Esophagus muscularis mucosa (tissue), 4 donors: Measurements from ENCODE around the gene PMCH. TPM values are rescaled to one million over a fixed set of nuclear protein-coding genes. Genes with fewer than 3 reads are reported as not detected.
"Not testable (repeated sequence)": the region's sequence is repeated elsewhere in the genome, so short reads cannot be mapped to it uniquely, and the experiment has no call there.

Experiments used
- DNase-seq: peaks from one replicate; pipeline ENCODE4 v3.0.0-alpha.2; 2017; ENCODE audit errors: extremely low spot score
- H3K27ac ChIP-seq, 4 donors: fragments of 200-600 bp; sonication (generic); replicated peaks in 1 of 4; 1 replicate in 3 of 4; 2 replicates in 1 of 4; pipeline ENCODE4 v1.5.1; 2016 to 2019; ENCODE audit warnings: mild to moderate bottlenecking in 1 of 4
- H3K27me3 ChIP-seq, 4 donors: fragments of 200-600 bp; sonication (generic); one replicate each; pipeline versions ENCODE4 v1.5.1 to v1.6.0; 2016 to 2019
- H3K36me3 ChIP-seq, 4 donors: fragments of 200-600 bp; sonication (generic); one replicate each; pipeline ENCODE4 v1.5.1; 2016 to 2019
- H3K4me1 ChIP-seq, 4 donors: fragments of 200-600 bp; sonication (generic); one replicate each; pipeline ENCODE4 v1.5.1; 2016 to 2019
- H3K4me3 ChIP-seq, 4 donors: fragments of 200-600 bp; sonication (generic); 1 replicate in 2 of 4; 2 replicates in 2 of 4; pipeline ENCODE4 v1.5.1; 2016 to 2019; ENCODE audit warnings: mild to moderate bottlenecking in 4 of 4, moderate library complexity in 1 of 4
- H3K9me3 ChIP-seq, 4 donors: fragments of 200-600 bp; sonication (generic); 1 replicate in 3 of 4; 2 replicates in 1 of 4; pipeline ENCODE4 v1.5.1; 2016 to 2019
- EP300 ChIP-seq: sonication (generic); formaldehyde crosslinking; IDR thresholded peaks from one replicate; pipeline ENCODE4 v1.6.1; 2017; ENCODE audit warnings: antibody characterized with exemption
- POLR2A ChIP-seq: fragments of 450-650 bp; IDR thresholded peaks from one replicate; pipeline ENCODE4 v1.6.1; 2017; ENCODE audit warnings: antibody characterized with exemption, moderate library complexity, mild to moderate bottlenecking, low read depth
- POLR2AphosphoS5 ChIP-seq, 2 donors: sonication (generic); formaldehyde crosslinking; IDR thresholded peaks; one replicate each; pipeline ENCODE4 v1.6.1; 2017; ENCODE audit warnings: antibody characterized with exemption in 2 of 2
- WGBS: methylation state at CpG from one replicate; pipeline ENCODE4 v1.1.5; 2018; 5-methylcytosine and 5-hydroxymethylcytosine counted together
- intact Hi-C: fragments of 100-400 bp; cut with DNase I; formaldehyde crosslinking; loops from one replicate; pipeline ENCODE4 v1.15.1; 2023
- total RNA-seq, 4 donors: library from RNA; depleted of rRNA; stranded (reverse); fragments of >200 nt; gene quantifications; one replicate each; pipeline versions ENCODE4 v1.1.0 to v1.2.1, GENCODE V29; 2016
- TF ChIP-seq, protein P1 (sequence below), 3 experiments: fragments of 200-600 bp in 2 of 3; fragments of 450-650 bp in 1 of 3; sonication (generic) in 2 of 3; IDR thresholded peaks; one replicate each; pipeline ENCODE4 v1.5.1; 2017 to 2019; ENCODE audit warnings: antibody characterized with exemption in 3 of 3, mild to moderate bottlenecking in 2 of 3, moderate library complexity in 1 of 3

The PMCH gene
- total RNA-seq, 4 donors from 2014 or later = not detected

DNA sequence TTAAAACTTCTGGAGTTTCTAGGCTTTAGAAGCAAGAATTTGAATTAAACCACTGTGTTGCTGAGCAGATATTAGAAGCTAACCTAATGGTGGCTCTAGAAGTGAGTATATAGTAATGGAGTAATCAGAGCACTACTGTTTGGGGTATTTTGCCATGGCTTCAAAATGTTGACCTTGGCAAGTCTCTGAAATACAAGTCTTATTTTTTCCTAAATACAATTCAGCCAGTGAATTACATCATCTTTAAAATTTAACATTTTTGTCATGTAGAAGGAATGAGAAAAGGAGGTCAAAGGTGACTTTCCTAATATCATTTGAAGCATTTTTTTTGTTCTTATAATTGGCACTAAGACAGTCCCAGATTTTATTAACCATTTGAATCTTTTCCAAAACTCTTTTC is 25.2 kb downstream of the PMCH start:
- no peak for DNase-seq
- no peaks in the 10 kb centered on the region for H3K9me3 ChIP-seq
- no peaks in the 10 kb centered on the region for H3K27me3 ChIP-seq
- no peak overlapping the region for H3K4me3 ChIP-seq
- no peak overlapping the region for H3K27ac ChIP-seq
- H3K36me3 ChIP-seq = no peaks in the 10 kb centered on the region
- no peak for TF ChIP-seq POLR2AphosphoS5 (IDR thresholded peaks at IDR 0.05)
- H3K4me1 ChIP-seq = no peaks in the 10 kb centered on the region
- intact Hi-C loops = no loop called here

DNA sequence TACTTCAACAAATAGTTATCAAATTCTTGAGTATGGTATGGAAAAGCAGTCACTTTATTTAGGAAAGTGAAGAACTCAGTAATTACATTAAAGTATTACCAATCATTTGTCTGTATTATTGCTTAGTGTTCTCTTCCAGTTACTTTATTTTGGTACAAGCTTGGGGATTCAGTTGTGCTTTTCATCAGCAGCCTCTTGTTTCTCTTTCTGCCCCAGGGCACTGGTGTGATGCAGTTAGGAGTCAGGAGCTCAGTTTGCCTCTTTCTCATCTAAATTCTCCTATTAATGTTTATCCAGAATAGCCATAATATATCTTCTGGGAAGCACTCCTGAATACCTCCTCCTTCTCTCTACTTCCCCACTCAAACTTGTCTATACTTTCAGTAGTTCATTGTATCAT is 25.7 kb downstream of the PMCH start:
- intact Hi-C loops = no loop called here
- DNase-seq = no peak
- H3K4me1 ChIP-seq = no peaks in the 10 kb centered on the region
- no peaks in the 10 kb centered on the region for H3K36me3 ChIP-seq
- TF ChIP-seq POLR2AphosphoS5 (IDR thresholded peaks at IDR 0.05) = no peak
- TF ChIP-seq EP300 = no peak
- TF ChIP-seq, protein P1, sequence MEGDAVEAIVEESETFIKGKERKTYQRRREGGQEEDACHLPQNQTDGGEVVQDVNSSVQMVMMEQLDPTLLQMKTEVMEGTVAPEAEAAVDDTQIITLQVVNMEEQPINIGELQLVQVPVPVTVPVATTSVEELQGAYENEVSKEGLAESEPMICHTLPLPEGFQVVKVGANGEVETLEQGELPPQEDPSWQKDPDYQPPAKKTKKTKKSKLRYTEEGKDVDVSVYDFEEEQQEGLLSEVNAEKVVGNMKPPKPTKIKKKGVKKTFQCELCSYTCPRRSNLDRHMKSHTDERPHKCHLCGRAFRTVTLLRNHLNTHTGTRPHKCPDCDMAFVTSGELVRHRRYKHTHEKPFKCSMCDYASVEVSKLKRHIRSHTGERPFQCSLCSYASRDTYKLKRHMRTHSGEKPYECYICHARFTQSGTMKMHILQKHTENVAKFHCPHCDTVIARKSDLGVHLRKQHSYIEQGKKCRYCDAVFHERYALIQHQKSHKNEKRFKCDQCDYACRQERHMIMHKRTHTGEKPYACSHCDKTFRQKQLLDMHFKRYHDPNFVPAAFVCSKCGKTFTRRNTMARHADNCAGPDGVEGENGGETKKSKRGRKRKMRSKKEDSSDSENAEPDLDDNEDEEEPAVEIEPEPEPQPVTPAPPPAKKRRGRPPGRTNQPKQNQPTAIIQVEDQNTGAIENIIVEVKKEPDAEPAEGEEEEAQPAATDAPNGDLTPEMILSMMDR (IDR thresholded peaks at IDR 0.05) = no peak
- no peak for TF ChIP-seq POLR2A
- H3K27me3 ChIP-seq = no peaks in the 10 kb centered on the region
- no peaks in the 10 kb centered on the region for H3K9me3 ChIP-seq
- H3K27ac ChIP-seq = no peak overlapping the region
- no peak overlapping the region for H3K4me3 ChIP-seq

DNA sequence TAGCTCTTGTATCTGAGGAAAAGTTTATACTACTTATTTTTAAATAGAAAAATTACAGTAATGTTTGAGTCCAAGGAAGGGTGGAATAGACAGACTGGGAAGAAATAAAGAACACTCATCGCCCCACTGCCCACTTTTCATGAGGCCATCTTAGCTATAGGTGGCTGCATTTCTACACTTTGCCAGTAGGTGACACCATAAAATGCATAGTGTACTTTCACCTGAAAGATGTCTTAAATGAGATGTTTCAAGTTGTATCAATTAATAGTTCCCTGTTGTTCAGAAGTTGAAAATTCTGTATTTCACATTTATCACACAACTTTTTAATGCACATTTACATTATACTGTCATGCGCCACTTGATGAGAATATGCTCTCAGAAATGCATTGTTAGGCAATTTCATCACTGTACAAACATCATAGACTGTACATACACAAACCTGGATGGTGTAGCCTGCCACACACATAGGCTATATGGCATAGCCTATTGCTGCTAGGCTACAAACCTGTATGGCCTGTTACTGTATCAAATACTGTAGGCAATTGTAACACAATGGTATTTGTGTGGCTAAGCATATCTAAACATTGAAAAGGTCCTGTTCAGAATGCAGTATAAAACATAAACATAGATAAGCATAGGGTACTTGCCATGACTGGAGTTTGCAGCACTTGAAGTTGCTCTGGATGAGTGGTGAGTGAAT is 27.6 kb downstream of the PMCH start:
- WGBS = 94% methylated on average over 2 of the region's 2 CpGs
- H3K4me3 ChIP-seq = no peak overlapping the region
- H3K27ac ChIP-seq = no peak overlapping the region
- no peaks in the 10 kb centered on the region for H3K9me3 ChIP-seq
- H3K4me1 ChIP-seq = no peaks in the 10 kb centered on the region
- no peak for TF ChIP-seq POLR2AphosphoS5 (IDR thresholded peaks at IDR 0.05)
- TF ChIP-seq, protein P1 (IDR thresholded peaks at IDR 0.05) = peak; percentile 15 to 56 (median 38)
- no peak for TF ChIP-seq POLR2A
- no peak for TF ChIP-seq EP300
- no peaks in the 10 kb centered on the region for H3K27me3 ChIP-seq
- no peaks in the 10 kb centered on the region for H3K36me3 ChIP-seq
- DNase-seq = no peak
- intact Hi-C loops = no loop called here

DNA sequence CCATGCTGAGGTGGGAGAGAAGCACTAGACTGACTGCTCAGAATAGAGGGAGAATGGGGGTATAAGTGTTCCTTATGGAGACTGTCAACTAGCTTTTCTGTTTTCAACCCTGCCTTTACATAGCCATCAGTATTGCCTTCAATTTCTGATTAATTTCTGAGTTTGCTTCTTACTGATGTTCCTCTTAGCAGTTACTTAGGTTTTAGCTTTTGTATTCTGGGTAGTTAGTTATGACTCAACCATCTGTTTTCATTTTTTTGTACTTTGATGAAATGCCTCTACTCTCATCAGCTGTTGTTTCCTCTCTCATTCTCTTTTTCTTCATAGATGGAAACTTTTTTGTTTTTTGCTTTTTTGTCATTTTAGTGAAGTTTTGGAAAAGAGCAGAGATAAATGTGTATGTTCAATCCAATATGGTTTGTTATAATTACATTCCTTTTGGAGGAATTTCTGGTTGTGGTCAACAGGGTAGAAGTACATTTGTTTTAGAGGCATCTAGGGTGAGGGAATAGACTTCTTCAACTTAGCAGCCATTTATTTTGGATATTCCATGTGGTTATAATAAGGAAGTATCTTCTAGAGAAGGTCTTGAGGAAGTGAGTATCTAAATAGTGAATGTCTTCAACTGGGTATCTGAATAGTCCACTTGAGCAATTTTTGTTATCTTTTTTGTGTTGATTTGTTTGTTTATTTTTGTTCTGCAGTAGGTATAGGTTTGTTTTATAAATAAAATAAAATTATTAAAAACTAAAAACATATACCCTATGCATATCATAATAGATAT is 29.6 kb downstream of the PMCH start:
- TF ChIP-seq, protein P1 (IDR thresholded peaks at IDR 0.05) = no peak
- no peak for TF ChIP-seq EP300
- no peak for TF ChIP-seq POLR2AphosphoS5 (IDR thresholded peaks at IDR 0.05)
- TF ChIP-seq POLR2A = no peak
- Histone ChIP-seq H3K4me1 (no peaks in the 10 kb centered on the region), H3K9me3 (no peaks in the 10 kb centered on the region), H3K27me3 (no peaks in the 10 kb centered on the region), H3K27ac (no peak overlapping the region), H3K4me3 (no peak overlapping the region), H3K36me3 (no peaks in the 10 kb centered on the region)
- intact Hi-C loops = no loop called here
- DNase-seq = no peak

DNA sequence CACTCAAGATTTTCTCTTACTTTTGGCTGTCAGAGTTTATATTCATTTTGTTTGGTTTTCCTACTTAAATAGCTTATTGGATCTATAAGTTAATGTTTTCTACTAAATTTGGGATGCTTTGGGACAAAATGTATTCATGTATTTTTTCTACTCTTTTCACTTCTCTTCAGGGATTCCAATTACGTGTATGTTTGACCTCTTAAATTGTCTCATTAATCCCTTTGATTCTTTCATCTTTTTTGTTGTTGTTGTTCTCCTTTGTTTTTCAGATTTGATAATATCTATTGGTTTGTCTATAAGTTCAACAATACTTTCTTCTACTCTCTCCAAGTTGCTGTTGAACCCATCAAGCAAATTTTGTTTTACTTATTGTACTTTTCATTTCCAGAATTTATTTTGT is 34.2 kb downstream of the PMCH start:
- 93% methylated on average over 1 of the region's 1 CpG for WGBS
- Histone ChIP-seq H3K4me3 (no peak overlapping the region), H3K27me3 (no peaks in the 10 kb centered on the region), H3K4me1 (no peaks in the 10 kb centered on the region), H3K27ac (no peak overlapping the region), H3K36me3 (no peaks in the 10 kb centered on the region), H3K9me3 (no peaks in the 10 kb centered on the region)
- TF ChIP-seq, protein P1 (IDR thresholded peaks at IDR 0.05) = no peak
- TF ChIP-seq POLR2A (no peak), EP300 (no peak), POLR2AphosphoS5 (IDR thresholded peaks at IDR 0.05) (no peak)
- intact Hi-C loops = no loop called here
- DNase-seq = no peak

DNA sequence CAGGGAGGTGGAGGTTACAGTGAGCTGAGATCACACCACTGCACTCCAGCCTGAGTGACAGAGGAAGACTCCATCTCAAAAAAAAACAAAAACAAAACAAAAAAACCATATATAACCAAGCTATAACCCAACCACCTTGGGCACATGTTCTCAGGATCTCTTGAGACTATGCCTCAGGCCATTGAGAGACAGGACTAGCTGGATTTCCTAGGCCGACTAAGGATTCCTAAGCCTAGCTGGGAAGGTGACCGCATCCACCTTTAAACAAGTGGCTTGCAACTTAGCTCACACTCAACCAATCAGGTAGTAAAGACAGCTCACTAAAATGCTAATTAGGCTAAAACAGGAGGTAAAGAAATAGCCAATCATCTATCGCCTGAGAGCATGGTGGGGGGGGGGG is 42.4 kb downstream of the PMCH start:
- H3K4me3 ChIP-seq, DNase-seq, H3K27me3 ChIP-seq, H3K27ac ChIP-seq, H3K4me1 ChIP-seq, intact Hi-C loops, H3K9me3 ChIP-seq, H3K36me3 ChIP-seq: not testable (repeated sequence)
- WGBS = 96% methylated on average over 3 of the region's 3 CpGs

DNA sequence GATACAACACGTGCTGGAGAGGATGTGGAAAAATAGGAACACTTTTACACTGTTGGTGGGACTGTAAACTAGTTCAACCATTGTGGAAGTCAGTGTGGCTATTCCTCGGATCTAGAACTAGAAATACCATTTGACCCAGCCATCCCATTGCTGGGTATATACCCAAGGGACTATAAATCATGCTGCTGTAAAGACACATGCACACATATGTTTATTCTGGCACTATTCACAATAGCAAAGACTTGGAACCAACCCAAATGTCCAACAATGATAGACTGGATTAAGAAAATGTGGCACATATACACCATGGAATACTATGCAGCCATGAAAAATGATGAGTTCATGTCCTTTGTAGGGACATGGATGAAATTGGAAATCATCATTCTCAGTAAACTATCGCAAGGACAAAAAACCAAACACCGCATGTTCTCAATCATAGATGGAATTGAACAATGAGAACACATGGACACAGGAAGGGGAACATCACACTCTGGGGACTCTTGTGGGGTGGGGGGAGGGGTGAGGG is 50.5 kb downstream of the PMCH start:
- intact Hi-C loops, H3K27me3 ChIP-seq, H3K36me3 ChIP-seq, H3K27ac ChIP-seq, H3K4me1 ChIP-seq, H3K4me3 ChIP-seq, DNase-seq, H3K9me3 ChIP-seq: not testable (repeated sequence)
- WGBS = 100% methylated on average over 4 of the region's 4 CpGs
